ENCODE measurements around the gene STK24.

GRCh38 chr13:98575009-98575903 lies 1.7 kb downstream of the STK24 start:
- TF ChIP-seq, protein P1, sequence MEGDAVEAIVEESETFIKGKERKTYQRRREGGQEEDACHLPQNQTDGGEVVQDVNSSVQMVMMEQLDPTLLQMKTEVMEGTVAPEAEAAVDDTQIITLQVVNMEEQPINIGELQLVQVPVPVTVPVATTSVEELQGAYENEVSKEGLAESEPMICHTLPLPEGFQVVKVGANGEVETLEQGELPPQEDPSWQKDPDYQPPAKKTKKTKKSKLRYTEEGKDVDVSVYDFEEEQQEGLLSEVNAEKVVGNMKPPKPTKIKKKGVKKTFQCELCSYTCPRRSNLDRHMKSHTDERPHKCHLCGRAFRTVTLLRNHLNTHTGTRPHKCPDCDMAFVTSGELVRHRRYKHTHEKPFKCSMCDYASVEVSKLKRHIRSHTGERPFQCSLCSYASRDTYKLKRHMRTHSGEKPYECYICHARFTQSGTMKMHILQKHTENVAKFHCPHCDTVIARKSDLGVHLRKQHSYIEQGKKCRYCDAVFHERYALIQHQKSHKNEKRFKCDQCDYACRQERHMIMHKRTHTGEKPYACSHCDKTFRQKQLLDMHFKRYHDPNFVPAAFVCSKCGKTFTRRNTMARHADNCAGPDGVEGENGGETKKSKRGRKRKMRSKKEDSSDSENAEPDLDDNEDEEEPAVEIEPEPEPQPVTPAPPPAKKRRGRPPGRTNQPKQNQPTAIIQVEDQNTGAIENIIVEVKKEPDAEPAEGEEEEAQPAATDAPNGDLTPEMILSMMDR (conservative IDR thresholded peaks at IDR 0.05; ENCODE audit: low read depth, low read length) = no peak
- TF ChIP-seq EZH2 (IDR thresholded peaks at IDR 0.05; ENCODE audit: borderline replicate concordance, low read depth, low read length, poor library complexity, severe bottlenecking) = no peak

All from A673 (cell line).